ENCODE measurements around the gene DAD1.

DNA sequence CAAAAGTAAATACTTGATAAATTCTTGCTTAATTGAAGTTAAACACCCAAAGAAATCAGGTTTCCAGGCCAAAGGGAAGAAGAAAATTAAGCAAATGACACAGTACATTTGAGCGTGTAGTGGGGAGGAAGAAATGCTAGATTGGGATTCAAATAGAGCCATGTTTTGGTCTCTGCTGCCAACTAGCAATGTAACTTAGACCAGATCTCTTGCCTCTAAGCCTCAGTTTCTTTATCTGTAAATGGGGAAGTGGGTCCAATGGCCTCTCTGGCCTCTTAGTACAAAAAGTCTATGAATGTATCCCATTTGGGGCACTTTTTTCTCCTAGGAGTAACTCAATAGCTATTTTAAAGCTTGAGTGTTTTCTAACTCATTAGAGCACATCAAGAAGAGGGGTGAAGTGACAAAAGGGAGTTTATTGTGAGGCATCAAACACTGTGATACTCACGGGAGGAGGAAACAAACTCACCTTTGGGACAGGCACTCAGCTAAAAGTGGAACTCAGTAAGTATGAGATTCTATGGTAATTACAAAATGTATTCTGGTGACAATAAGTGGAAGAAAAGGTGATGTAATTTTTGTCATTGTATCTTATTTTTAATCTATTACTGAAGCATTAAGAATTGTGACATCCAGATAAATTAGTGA is 55.8 kb downstream of the DAD1 start:
- TF ChIP-seq CTCF (IDR thresholded peaks at IDR 0.05) (no peak), POLR2A (IDR thresholded peaks at IDR 0.05) (no peak)
